Lung (tissue), 12 donors: Measurements from ENCODE around the gene CYP2C19. TPM values are rescaled to one million over a fixed set of nuclear protein-coding genes. Genes with fewer than 3 reads are reported as not detected.

ENCODE experiments used
- ATAC-seq: fragments of 200-7000 bp; cut with Tn5 transposase; one replicate; pipeline ENCODE4 v1.9.1; 2020; ENCODE audit warnings: moderate number of reproducible peaks; ENCODE audit not compliant: insufficient read depth, low FRiP score
- DNase-seq, 3 donors: peaks; one replicate each; pipeline ENCODE4 v3.0.0-alpha.2; 2013 to 2017
- H3K27ac ChIP-seq, 2 donors: one replicate each; pipeline ENCODE4 v1.5.1; 2013; ENCODE audit warnings: mild to moderate bottlenecking in 2 of 2, moderate library complexity in 2 of 2, control low read depth in 1 of 2, inconsistent platforms in 1 of 2, low read depth in 1 of 2, low read length in 1 of 2
- H3K27me3 ChIP-seq, 3 donors: one replicate each; pipeline ENCODE4 v1.5.1; 2013; ENCODE audit warnings: low read length in 2 of 3; ENCODE audit not compliant: control insufficient read depth in 3 of 3, insufficient read depth in 3 of 3
- H3K36me3 ChIP-seq, 4 donors: one replicate each; pipeline ENCODE4 v1.5.1; 2013; ENCODE audit warnings: low read length in 4 of 4, mild to moderate bottlenecking in 1 of 4, moderate library complexity in 1 of 4; ENCODE audit not compliant: control insufficient read depth in 4 of 4, insufficient read depth in 4 of 4
- H3K4me1 ChIP-seq, 5 donors: one replicate each; pipeline ENCODE4 v1.5.1; 2013; ENCODE audit warnings: low read length in 5 of 5, mild to moderate bottlenecking in 2 of 5, moderate library complexity in 1 of 5; ENCODE audit not compliant: control insufficient read depth in 5 of 5, insufficient read depth in 5 of 5
- H3K4me3 ChIP-seq: one replicate; pipeline ENCODE4 v1.5.1; 2013; ENCODE audit warnings: mild to moderate bottlenecking, control low read depth, moderate library complexity
- H3K9ac ChIP-seq, 2 donors: one replicate each; pipeline ENCODE4 v1.5.1; 2013; ENCODE audit warnings: low read length in 2 of 2, control low read depth in 1 of 2; ENCODE audit not compliant: insufficient read depth in 1 of 2
- H3K9me3 ChIP-seq, 4 donors: one replicate each; pipeline ENCODE4 v1.5.1; 2013; ENCODE audit warnings: low read length in 3 of 4, mild to moderate bottlenecking in 1 of 4, moderate library complexity in 1 of 4; ENCODE audit not compliant: control insufficient read depth in 4 of 4, insufficient read depth in 3 of 4
- WGBS, 2 donors: extraction: QIAGEN DNeasy Blood & Tissue Kit; methylation state at CpG; one replicate each; pipeline ENCODE4 v1.1.7; 2013; 5-methylcytosine and 5-hydroxymethylcytosine counted together
- polyA plus RNA-seq, 2 donors: library from polyadenylated mRNA; stranded (reverse); fragments of 200-250 nt; gene quantifications; one replicate each; pipeline ENCODE4 v1.2.1, GENCODE V29; 2013
- total RNA-seq, 2 donors: library from RNA; depleted of rRNA in 1 of 2; stranded (reverse); fragments of >200 nt in 1 of 2; gene quantifications; one replicate each; pipeline ENCODE4 v1.2.1, GENCODE V29; 2014 to 2021
- TF ChIP-seq, protein P1 (sequence below): IDR thresholded peaks from 2 replicates; pipeline ENCODE4 v1.5.1; 2012; ENCODE audit warnings: mild to moderate bottlenecking; ENCODE audit errors: control extremely low read depth, extremely low read depth
- donor health status: control.
- donor health status: control.
- donor health status: Bipolar disorder and iron deficiency.
- donor health status: healthy.
- donor health status: DM: yes; HTN: yes; CAD: no.

CYP2C19 gene
- total and polyA plus RNA-seq, 4 donors = 1.8 TPM; not detected in 3

DNA sequence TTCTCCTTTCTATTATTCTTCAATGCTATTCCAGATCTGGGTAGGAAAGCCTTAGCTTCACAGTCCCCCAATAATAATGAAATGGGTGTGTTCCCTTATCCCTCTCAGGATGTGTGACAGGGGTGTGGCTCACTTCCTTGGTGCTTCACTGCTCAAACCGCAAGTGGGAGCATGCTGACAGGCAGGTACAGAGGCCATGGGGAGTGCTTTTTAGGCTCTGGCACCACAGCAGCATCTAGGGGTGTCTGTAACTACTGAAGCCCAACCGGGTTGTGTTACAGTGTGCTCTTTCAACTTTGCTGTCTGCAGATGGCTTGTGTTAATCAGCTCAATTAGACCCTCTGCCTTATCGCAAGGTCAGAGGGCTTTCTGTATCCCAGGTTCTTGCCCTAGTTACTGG, 96.6 kb downstream of the CYP2C19 start:
- 83 to 91% methylated on average over 3 of the region's 3 CpGs for WGBS, 2 donors
- H3K4me1 ChIP-seq = no peaks in the 10 kb centered on the region
- H3K36me3 ChIP-seq = no peaks in the 10 kb centered on the region
- peaks cover 0 to 4% (median 0%) of the 10 kb centered on the region in 4 donors for H3K9me3 ChIP-seq
- TF ChIP-seq, protein P1, sequence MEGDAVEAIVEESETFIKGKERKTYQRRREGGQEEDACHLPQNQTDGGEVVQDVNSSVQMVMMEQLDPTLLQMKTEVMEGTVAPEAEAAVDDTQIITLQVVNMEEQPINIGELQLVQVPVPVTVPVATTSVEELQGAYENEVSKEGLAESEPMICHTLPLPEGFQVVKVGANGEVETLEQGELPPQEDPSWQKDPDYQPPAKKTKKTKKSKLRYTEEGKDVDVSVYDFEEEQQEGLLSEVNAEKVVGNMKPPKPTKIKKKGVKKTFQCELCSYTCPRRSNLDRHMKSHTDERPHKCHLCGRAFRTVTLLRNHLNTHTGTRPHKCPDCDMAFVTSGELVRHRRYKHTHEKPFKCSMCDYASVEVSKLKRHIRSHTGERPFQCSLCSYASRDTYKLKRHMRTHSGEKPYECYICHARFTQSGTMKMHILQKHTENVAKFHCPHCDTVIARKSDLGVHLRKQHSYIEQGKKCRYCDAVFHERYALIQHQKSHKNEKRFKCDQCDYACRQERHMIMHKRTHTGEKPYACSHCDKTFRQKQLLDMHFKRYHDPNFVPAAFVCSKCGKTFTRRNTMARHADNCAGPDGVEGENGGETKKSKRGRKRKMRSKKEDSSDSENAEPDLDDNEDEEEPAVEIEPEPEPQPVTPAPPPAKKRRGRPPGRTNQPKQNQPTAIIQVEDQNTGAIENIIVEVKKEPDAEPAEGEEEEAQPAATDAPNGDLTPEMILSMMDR = no peak
- no peak overlapping the region for H3K27ac ChIP-seq
- ATAC-seq = no peak
- H3K27me3 ChIP-seq = no peaks in the 10 kb centered on the region
- H3K4me3 ChIP-seq = no peak overlapping the region
- no peak for DNase-seq
- H3K9ac ChIP-seq = no peak overlapping the region

DNA sequence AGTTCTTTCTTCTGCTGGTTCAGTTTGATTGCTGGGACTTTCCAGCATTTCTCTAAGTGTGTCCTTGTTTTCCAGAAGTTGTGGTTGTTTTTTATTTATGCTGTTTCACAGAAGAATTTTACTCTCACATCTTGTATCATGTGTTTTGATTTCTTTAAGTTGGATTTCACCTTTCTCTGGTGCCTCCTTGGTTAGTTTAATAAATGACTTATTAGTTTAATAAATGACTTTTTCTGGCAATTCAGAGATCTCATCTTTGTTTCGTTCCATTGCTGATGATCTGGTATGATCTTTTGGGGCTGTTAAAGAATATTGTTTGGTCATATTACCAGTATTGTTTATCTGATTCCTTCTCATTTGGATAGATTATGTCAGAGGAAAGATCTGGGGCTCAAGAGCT, 116.2 kb downstream of the CYP2C19 start:
- H3K27ac ChIP-seq = no peak overlapping the region
- H3K4me1 ChIP-seq = no peaks in the 10 kb centered on the region
- 87 to 89% methylated on average over 1 of the region's 1 CpG for WGBS, 2 donors
- TF ChIP-seq, protein P1 = no peak
- H3K27me3 ChIP-seq = no peaks in the 10 kb centered on the region
- H3K4me3 ChIP-seq = no peak overlapping the region
- DNase-seq (no peak), ATAC-seq (no peak)
- H3K9ac ChIP-seq = no peak overlapping the region
- H3K36me3 ChIP-seq = no peaks in the 10 kb centered on the region
- no peaks in the 10 kb centered on the region for H3K9me3 ChIP-seq

DNA sequence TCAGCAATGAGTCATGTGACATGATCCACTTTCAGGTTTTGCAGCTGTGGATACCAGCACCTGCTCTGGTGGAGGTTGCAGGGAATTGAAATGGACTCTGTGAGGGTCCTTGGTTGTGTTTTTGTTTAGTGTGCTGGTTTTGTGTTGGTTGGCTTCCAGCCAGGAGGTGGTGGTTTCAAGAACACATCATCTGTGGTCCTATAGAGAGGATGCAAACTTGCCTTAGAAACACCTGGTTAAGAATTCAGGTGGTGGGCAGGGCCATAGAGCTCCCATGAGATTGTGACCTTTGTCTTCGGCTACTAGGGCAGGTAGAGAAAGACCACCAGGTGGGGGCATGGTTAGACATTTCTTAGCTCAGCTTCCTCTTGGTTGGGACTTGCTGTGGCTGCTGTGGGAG, 116.7 kb downstream of the CYP2C19 start:
- H3K27me3 ChIP-seq = no peaks in the 10 kb centered on the region
- no peaks in the 10 kb centered on the region for H3K4me1 ChIP-seq
- H3K27ac ChIP-seq = no peak overlapping the region
- WGBS, 2 donors = 91 to 100% methylated on average over 1 of the region's 1 CpG
- H3K9ac ChIP-seq = no peak overlapping the region
- no peaks in the 10 kb centered on the region for H3K36me3 ChIP-seq
- DNase-seq (no peak), ATAC-seq (no peak)
- H3K4me3 ChIP-seq = no peak overlapping the region
- TF ChIP-seq, protein P1 = no peak
- H3K9me3 ChIP-seq = no peaks in the 10 kb centered on the region

DNA sequence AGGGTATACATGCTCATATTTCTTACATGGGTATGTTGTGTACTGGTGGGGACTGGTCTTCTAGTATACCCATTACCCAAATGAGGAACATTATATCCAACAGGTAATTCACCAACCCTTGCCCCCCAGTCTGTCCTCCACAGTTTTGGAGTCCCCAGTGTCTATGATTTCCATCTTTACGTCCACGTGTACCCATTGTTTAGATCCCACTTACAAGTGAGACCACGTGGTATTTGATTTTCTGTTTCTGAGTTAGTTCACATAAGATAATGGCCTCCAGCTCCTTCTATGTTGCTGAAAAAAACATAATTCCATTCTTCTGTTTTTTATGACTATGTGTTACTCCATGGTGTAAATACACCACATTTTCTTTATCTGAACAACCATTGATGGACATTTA, 126.6 kb downstream of the CYP2C19 start:
- DNase-seq (no peak), ATAC-seq (no peak)
- Histone ChIP-seq H3K4me3 (no peak overlapping the region), H3K27me3 (no peaks in the 10 kb centered on the region), H3K9ac (no peak overlapping the region), H3K27ac (no peak overlapping the region), H3K36me3 (no peaks in the 10 kb centered on the region), H3K9me3 (peaks cover 0 to 5% (median 0%) of the 10 kb centered on the region in 4 donors), H3K4me1 (no peaks in the 10 kb centered on the region)
- 72 to 74% methylated on average over 3 of the region's 3 CpGs for WGBS, 2 donors
- TF ChIP-seq, protein P1 = no peak
